SK-N-SH (cell line): ENCODE data around the gene PLCH1. TPM values are rescaled to one million over a fixed set of nuclear protein-coding genes. Genes with fewer than 3 reads are reported as not detected.

ENCODE experiments used
- CTCF ChIA-PET: fragments of 300-600, 350-600 bp; formaldehyde crosslinking; extraction: SDS; loops from one replicate; lab custom pipeline; 2021; lab: Yijun Ruan, JAX
- POLR2A ChIA-PET: fragments of 350-600 bp; sonication (Branson Sonifier 250); formaldehyde crosslinking; extraction: SDS; loops from one replicate; lab custom pipeline; 2020; ENCODE audit warnings: antibody characterized with exemption, inconsistent platforms; lab: Yijun Ruan, JAX
- DNase-seq: peaks from one replicate; pipeline ENCODE4 v3.0.0; 2012
- H2AFZ ChIP-seq: fragments of 200-600 bp; sonication (generic); 2 replicates; pipeline ENCODE4 v1.8.1; 2016; ENCODE audit warnings: antibody characterized with exemption, mild to moderate bottlenecking, low read depth
- H3F3A ChIP-seq: fragments of 200-600 bp; sonication (generic); replicated peaks from 2 replicates; pipeline ENCODE3; 2016; ENCODE audit warnings: antibody characterized with exemption, mild to moderate bottlenecking; ENCODE audit not compliant: insufficient read depth
- H3K27ac ChIP-seq, 2 experiments: fragments of 200-500 bp in 1 of 2; fragments of 200-600 bp in 1 of 2; sonication (Bioruptor generic) in 1 of 2; sonication (generic), shearing (Covaris generic) in 1 of 2; 2 replicates each; pipeline versions ENCODE4 v1.5.1 to v1.6.1; 2014 to 2016; ENCODE audit warnings: low read depth in 2 of 2, inconsistent platforms in 1 of 2, low read length in 1 of 2, mild to moderate bottlenecking in 1 of 2, mixed read lengths in 1 of 2
- H3K27me3 ChIP-seq: fragments of 200-600 bp; sonication (generic), shearing (Covaris generic); 2 replicates; pipeline ENCODE4 v1.6.1; 2016; ENCODE audit warnings: mixed run types; ENCODE audit not compliant: insufficient read depth
- H3K36me3 ChIP-seq, 2 experiments: fragments of 200-500 bp in 1 of 2; fragments of 200-600 bp in 1 of 2; sonication (Bioruptor generic) in 1 of 2; sonication (generic) in 1 of 2; replicated peaks in 1 of 2; 2 replicates each; pipeline versions ENCODE3 to v1.5.1; 2014 to 2016; ENCODE audit warnings: low read length in 1 of 2, mild to moderate bottlenecking in 1 of 2; ENCODE audit not compliant: insufficient read depth in 2 of 2, control insufficient read depth in 1 of 2
- H3K4me1 ChIP-seq, 2 experiments: fragments of 200-500 bp in 1 of 2; fragments of 200-600 bp in 1 of 2; sonication (Bioruptor generic) in 1 of 2; sonication (generic), shearing (Covaris generic) in 1 of 2; 2 replicates each; pipeline versions ENCODE4 v1.5.1 to v1.6.1; 2014 to 2016; ENCODE audit warnings: low read depth in 1 of 2, low read length in 1 of 2, mixed run types in 1 of 2; ENCODE audit not compliant: insufficient read depth in 2 of 2, control insufficient read depth in 1 of 2
- H3K4me2 ChIP-seq: fragments of 200-600 bp; sonication (generic), shearing (Covaris generic); 2 replicates; pipeline ENCODE4 v1.6.1; 2017; ENCODE audit warnings: mixed run types
- H3K4me3 ChIP-seq, 2 experiments: fragments of 200-500 bp in 1 of 2; fragments of 200-600 bp in 1 of 2; sonication (Bioruptor generic) in 1 of 2; sonication (generic), shearing (Covaris generic) in 1 of 2; 2 replicates each; pipeline versions ENCODE4 v1.5.1 to v1.8.1; 2014 to 2016; ENCODE audit warnings: low read depth in 2 of 2, inconsistent platforms in 1 of 2, low read length in 1 of 2, mild to moderate bottlenecking in 1 of 2, mixed read lengths in 1 of 2, moderate library complexity in 1 of 2
- H3K79me2 ChIP-seq: fragments of 200-600 bp; sonication (generic); 2 replicates; pipeline ENCODE4 v1.8.1; 2017; ENCODE audit warnings: mild to moderate bottlenecking; ENCODE audit not compliant: insufficient read depth
- H3K9ac ChIP-seq: fragments of 200-600 bp; sonication (generic); 2 replicates; pipeline ENCODE4 v1.6.1; 2017; ENCODE audit warnings: mixed run types
- H3K9me2 ChIP-seq: fragments of 200-600 bp; sonication (generic); 2 replicates; pipeline ENCODE4 v1.6.1; 2017; ENCODE audit warnings: mixed run types
- H3K9me3 ChIP-seq: fragments of 200-600 bp; sonication (generic); 2 replicates; pipeline ENCODE4 v1.6.1; 2017; ENCODE audit warnings: mixed run types, mild to moderate bottlenecking, moderate library complexity
- H4K20me1 ChIP-seq: fragments of 200-600 bp; sonication (generic); 2 replicates; pipeline ENCODE4 v1.6.1; 2017; ENCODE audit warnings: mild to moderate bottlenecking, mixed run types; ENCODE audit not compliant: insufficient read depth
- CHD2 ChIP-seq: fragments of 150-350 bp; IDR thresholded peaks from 2 replicates; pipeline ENCODE4 v1.6.1; 2018; ENCODE audit warnings: low read length; ENCODE audit not compliant: partially characterized antibody
- EP300 ChIP-seq, 2 experiments: IDR thresholded peaks; 2 replicates each; pipeline versions ENCODE4 v1.4.0 to v1.6.1; 2012; ENCODE audit warnings: borderline replicate concordance in 1 of 2, low read depth in 1 of 2, low read length in 1 of 2
- EZH2phosphoT487 ChIP-seq: fragments of 200-600 bp; sonication (generic); IDR thresholded peaks from 2 replicates; pipeline ENCODE4 v1.6.1; 2017; ENCODE audit warnings: low read depth, mixed run types, mild to moderate bottlenecking, antibody characterized with exemption, moderate library complexity, borderline replicate concordance
- FOSL2 ChIP-seq: IDR thresholded peaks from 2 replicates; pipeline ENCODE4 v1.4.0; 2012; ENCODE audit warnings: low read depth, mild to moderate bottlenecking, moderate library complexity, borderline replicate concordance
- FOXM1 ChIP-seq: IDR thresholded peaks from 2 replicates; pipeline ENCODE4 v1.4.0; 2012; ENCODE audit warnings: low read depth, mild to moderate bottlenecking
- GABPA ChIP-seq: IDR thresholded peaks from 2 replicates; pipeline ENCODE4 v1.4.0; 2012; ENCODE audit warnings: low read depth, mild to moderate bottlenecking
- MEF2A ChIP-seq: IDR thresholded peaks from 2 replicates; pipeline ENCODE4 v1.4.0; 2012; ENCODE audit warnings: low read depth, borderline replicate concordance
- MXI1 ChIP-seq: IDR thresholded peaks from 2 replicates; pipeline ENCODE4 v1.6.1; 2012; ENCODE audit warnings: mild to moderate bottlenecking, low read depth, low read length, improper control_type of control experiment
- RAD21 ChIP-seq: IDR thresholded peaks from 2 replicates; pipeline ENCODE4 v1.6.1; 2012; ENCODE audit warnings: mild to moderate bottlenecking, low read length
- RCOR1 ChIP-seq: fragments of 150-350 bp; IDR thresholded peaks from 2 replicates; pipeline ENCODE4 v1.6.1; 2017; ENCODE audit warnings: antibody characterized with exemption, low read length
- REST ChIP-seq: IDR thresholded peaks from 2 replicates; pipeline ENCODE4 v1.6.1; 2012; ENCODE audit warnings: mild to moderate bottlenecking, low read depth, low read length, moderate library complexity
- RXRA ChIP-seq: IDR thresholded peaks from 2 replicates; pipeline ENCODE4 v1.4.0; 2012; ENCODE audit warnings: low read depth, mild to moderate bottlenecking, borderline replicate concordance
- TCF12 ChIP-seq: IDR thresholded peaks from 2 replicates; pipeline ENCODE4 v1.4.0; 2012
- TEAD4 ChIP-seq: IDR thresholded peaks from 2 replicates; pipeline ENCODE4 v1.4.0; 2012; ENCODE audit warnings: mild to moderate bottlenecking, borderline replicate concordance; ENCODE audit not compliant: insufficient read depth
- YY1 ChIP-seq: IDR thresholded peaks from 2 replicates; pipeline ENCODE4 v1.4.0; 2012; ENCODE audit warnings: low read depth, mild to moderate bottlenecking
- polyA plus RNA-seq, 3 experiments: library from polyadenylated mRNA; depleted of rRNA; stranded (reverse); fragments of >200 nt; gene quantifications; 2 replicates each; pipeline ENCODE4 v1.2.3, GENCODE V29; 2012
- TF ChIP-seq, protein P1 (sequence below): fragments of 150-350 bp; IDR thresholded peaks from 2 replicates; pipeline ENCODE4 v1.6.1; 2017; ENCODE audit warnings: antibody characterized with exemption, low read length, low read depth, borderline replicate concordance

The PLCH1 gene
- polyA plus RNA-seq, 1 of the 3 experiments (the other 2 are of a cell fraction): 0.26 TPM

DNA sequence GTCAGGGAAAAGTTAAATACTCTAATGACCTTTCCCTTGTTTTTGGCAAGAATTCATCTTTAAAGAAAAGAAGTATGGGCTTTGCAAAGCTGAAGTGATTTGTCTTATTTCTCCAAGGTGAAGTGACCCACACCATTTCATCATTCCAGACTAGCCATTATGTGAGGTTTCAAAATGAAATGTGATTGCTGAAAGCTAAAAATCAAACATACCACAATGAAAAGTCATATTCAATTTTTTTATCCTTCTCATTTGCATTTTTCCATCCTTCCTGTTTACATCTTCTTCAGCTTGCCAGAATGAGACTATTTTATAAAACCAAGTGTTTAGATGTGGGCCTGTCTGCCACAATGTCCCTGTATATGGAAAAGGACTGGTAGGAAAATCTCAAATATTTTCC, 309.1 kb downstream of the PLCH1 start:
- no peak overlapping the region for H3K9ac ChIP-seq
- no peaks in the 10 kb centered on the region for H3F3A ChIP-seq
- no peak overlapping the region for H3K4me3 ChIP-seq
- POLR2A ChIA-PET: no interaction called here
- H2AFZ ChIP-seq: no peak overlapping the region
- H4K20me1 ChIP-seq: no peaks in the 10 kb centered on the region
- H3K27me3 ChIP-seq: no peaks in the 10 kb centered on the region
- no peaks in the 10 kb centered on the region for H3K79me2 ChIP-seq
- DNase-seq: no peak
- H3K9me3 ChIP-seq: no peaks in the 10 kb centered on the region
- no peaks in the 10 kb centered on the region for H3K9me2 ChIP-seq
- TF ChIP-seq EP300 (IDR thresholded peaks at IDR 0.05; ENCODE audit: borderline replicate concordance in 1 of 2, low read depth in 1 of 2, low read length in 1 of 2): no peak
- no peak for TF ChIP-seq MEF2A
- no peak for TF ChIP-seq TEAD4
- TF ChIP-seq REST: no peak
- TF ChIP-seq RCOR1: no peak
- TF ChIP-seq FOSL2: no peak
- TF ChIP-seq RAD21: no peak
- no peak for TF ChIP-seq GABPA
- no peak for TF ChIP-seq FOXM1
- TF ChIP-seq YY1: no peak
- TF ChIP-seq MXI1: no peak
- no peak for TF ChIP-seq EZH2phosphoT487
- no peak for TF ChIP-seq CHD2
- no peak for TF ChIP-seq TCF12
- TF ChIP-seq RXRA: no peak
- TF ChIP-seq, protein P1, sequence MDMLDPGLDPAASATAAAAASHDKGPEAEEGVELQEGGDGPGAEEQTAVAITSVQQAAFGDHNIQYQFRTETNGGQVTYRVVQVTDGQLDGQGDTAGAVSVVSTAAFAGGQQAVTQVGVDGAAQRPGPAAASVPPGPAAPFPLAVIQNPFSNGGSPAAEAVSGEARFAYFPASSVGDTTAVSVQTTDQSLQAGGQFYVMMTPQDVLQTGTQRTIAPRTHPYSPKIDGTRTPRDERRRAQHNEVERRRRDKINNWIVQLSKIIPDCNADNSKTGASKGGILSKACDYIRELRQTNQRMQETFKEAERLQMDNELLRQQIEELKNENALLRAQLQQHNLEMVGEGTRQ: no peak
- CTCF ChIA-PET: no interaction called here
- no peaks in the 10 kb centered on the region; a peak in 1 of 4 replicates for H3K4me1 ChIP-seq
- H3K36me3 ChIP-seq: no peaks in the 10 kb centered on the region
- no peak overlapping the region for H3K4me2 ChIP-seq
- H3K27ac ChIP-seq: no peak overlapping the region
